GM21515 (cell line): ENCODE measurements around the gene TMEM178B.

Experiments
- ATAC-seq: cut with Tn5 transposase; IDR thresholded peaks from one replicate; pipeline ENCODE4 v1.9.1; 2021; ENCODE audit not compliant: unreplicated experiment

Gene TMEM178B

GRCh38 chr7:141349804-141350203 is 275.9 kb downstream of the TMEM178B start:
- no peak for ATAC-seq

GRCh38 chr7:141351175-141351574 is 277.3 kb downstream of the TMEM178B start:
- ATAC-seq: no peak

DNA sequence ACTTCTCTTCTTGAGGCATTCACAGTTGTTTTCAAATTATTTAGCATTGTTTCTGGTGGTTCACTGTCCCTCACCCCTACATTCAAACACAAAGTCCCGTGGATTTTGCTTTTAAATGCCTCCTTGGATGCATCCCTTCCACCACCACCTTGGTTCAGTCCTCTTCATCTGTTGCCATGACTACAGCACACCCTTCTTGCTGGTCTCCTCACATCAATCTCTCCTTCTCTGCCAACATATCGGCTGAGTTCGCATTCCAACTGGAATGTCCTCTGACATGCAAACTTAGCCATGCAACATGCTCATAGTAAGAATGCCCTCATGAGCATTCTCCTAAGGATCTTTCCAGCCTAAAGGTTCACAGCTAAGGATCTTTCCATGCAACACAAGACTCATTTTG is 279.1 kb downstream of the TMEM178B start:
- no peak for ATAC-seq

DNA sequence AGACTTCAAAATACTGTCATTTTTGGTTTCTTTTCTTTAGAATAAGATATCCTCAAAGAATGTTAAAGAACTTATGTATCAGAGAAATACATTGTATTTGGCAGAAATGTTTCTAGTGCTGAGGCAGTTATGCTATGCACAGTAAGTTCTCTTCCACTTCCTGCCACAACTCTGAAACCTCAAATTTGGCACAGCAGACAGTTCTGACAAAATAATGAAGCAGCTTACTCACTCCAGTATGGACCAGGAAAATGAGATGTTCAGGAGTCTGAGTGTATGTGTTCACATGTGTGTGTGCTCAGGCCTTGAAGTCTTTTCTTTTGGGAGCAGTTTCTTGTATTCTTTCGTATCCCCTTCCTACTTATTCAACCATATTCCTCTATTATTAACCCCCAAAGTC is 280.4 kb downstream of the TMEM178B start:
- no peak for ATAC-seq

- ATAC-seq: no peak
These were observed 281.2 kb downstream of the TMEM178B start for GRCh38 chr7:141355032-141355431.

DNA sequence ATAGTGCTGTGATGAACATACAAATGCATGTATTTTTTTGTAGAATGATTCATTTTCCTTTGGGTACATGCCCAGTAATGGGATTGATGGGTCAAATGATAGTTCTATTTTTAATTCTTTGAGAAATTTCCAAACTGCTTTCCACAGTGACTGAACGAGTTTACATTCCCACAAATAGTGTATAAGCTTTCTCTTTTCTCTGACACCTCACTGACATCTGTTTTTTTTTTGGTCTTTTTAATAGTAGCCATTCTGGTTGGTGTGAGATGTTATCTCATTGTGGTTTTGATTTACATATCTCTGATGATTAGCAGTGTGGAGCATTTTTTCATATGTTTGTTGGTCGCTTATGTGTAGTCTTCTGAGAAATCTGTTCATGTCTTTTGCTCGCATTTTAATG is 282.3 kb downstream of the TMEM178B start:
- no peak for ATAC-seq

- ATAC-seq: no peak
These were observed 284.5 kb downstream of the TMEM178B start for GRCh38 chr7:141358386-141358785.

GRCh38 chr7:141359262-141359661 is 285.4 kb downstream of the TMEM178B start:
- no peak for ATAC-seq

- ATAC-seq: no peak
These were observed 286.0 kb downstream of the TMEM178B start for GRCh38 chr7:141359740-141360415.

DNA sequence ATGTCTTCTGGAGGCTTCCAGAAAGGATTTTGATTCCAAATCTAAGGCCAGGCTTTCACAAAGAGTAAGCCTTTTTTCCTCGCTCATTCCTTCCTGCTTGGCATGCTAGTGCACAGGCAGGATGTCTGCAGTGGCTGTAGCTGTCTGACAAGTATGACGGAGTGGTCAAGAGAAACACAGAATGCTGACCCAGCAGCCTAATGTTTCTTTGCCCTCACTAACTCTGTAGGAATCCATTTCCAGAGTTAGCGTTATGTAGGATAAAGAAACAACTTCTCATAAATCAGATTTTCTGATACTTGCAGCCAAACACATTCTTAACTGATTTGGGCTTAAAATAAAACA is 286.5 kb downstream of the TMEM178B start:
- no peak for ATAC-seq

DNA sequence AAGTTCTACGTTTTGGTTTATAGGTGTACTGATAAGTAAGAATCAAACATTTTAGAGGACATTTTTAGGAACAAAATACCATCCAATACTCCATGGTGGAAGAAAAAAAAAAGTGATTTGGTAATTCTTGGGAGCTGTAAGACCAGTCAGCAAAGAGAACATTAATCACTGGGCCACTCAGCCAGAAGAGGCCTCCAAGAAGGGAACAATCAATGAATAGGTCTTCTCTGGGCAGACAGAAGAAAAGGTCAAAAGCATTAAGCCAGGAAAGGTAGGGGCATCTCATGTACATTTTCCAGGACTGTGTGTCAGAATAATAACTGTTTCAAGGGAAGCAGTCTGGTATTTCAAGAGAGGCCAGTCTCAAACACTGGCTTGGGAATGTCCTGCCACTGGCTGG is 286.9 kb downstream of the TMEM178B start:
- ATAC-seq: no peak

- no peak for ATAC-seq
These were observed 287.6 kb downstream of the TMEM178B start for GRCh38 chr7:141361479-141361878.

DNA sequence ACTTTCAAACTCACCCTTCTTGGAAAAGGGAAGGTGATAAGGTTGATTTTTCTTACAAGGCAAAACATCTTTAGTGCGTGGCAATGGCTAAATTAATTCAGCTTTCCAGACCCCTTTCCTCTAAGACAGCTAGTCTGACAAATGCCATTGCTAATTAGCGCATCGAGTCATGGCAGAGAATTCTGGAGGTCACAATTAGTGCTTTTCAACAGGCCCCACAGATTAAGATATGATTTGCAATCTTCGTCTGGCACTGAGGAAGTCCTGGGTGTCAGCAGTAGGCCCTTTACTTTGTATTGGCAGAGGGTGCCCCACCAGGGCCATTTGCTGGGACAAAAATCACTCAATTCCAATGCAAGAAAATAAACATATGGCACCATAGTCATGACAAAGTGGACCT is 288.1 kb downstream of the TMEM178B start:
- ATAC-seq: no peak

DNA sequence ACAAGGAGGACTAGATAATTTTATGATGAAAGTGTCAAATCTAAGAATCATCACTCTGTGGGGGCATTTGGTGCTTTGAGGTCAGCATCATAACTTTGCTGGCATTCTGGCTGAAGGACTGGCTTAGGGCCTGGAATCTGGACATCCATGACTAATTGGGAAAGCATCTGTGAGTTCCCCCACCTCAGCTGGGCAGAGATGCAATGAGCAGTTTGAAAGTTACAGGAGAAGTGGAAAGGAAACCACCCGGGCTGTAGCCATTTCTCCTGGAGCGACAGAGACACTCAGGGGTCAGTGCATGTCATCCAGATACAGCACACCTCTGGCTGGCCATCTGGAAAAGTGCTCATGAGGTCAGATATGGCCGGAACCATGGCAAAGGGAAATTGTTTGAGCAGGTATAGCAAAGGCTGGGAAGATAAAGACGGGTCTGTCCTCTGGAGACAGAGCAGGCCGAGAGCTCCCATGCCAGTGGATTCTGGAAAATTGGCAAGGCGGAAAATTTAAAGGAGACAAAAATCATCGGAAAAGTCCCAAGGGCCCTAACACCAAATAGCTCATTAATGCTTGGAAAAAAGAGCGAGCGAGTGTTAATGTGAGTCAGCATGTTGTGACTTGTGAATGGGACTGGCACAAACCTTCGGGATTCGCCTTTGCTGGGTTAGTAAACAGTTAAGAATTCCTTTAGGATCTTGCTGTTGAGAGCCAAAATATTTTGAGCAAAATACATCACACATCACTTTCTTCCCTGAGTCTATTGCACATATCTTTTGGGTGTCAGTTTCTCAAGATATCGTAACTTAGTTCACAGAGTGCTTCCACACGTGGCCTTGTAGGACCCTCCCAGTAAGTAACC is 288.9 kb downstream of the TMEM178B start:
- no peak for ATAC-seq

DNA sequence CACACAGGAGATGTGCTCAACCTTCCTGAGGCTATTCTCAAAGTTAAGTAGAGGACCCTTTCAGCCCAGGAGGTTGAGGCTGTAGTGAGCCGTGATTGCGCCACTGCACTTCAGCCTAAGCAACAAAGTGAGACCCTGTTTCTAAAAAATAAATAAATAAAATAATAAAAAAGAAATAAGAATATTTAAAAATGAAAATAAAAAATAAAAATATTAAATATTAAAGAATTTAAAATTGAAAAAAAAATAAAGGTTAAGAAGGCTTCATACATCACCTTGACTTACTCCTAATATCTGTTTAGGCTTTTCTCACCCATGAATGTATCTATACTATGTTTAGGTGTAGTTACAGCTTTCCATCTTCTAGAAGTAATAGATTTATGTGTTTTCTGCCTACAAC is 289.9 kb downstream of the TMEM178B start:
- no peak for ATAC-seq

- ATAC-seq: no peak
These were observed 292.3 kb downstream of the TMEM178B start for GRCh38 chr7:141366091-141366621.

- ATAC-seq: no peak
These were observed 295.6 kb downstream of the TMEM178B start for GRCh38 chr7:141369422-141369821.

- ATAC-seq: no peak
These were observed 296.3 kb downstream of the TMEM178B start for GRCh38 chr7:141370178-141370577.

DNA sequence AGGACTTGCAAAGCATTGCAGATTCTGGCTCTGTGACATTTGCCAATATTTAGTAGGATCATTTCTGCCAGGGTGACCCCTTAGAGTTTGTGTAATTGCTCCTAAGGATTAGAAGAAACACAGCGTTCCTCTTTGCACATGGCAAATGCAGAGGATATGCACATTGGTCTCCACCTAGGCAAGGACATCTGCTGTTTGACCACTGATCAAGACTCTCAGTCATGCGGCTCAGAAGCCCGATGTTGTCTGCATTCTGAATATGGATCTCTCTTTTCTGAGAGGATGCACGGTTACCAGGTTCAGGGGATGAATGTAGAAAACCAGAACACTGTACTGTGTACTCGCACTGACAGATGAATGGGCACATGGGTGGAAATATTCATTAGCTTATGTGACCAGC is 296.8 kb downstream of the TMEM178B start:
- ATAC-seq: no peak

- ATAC-seq: no peak
These were observed 300.6 kb downstream of the TMEM178B start for GRCh38 chr7:141374425-141374824.

DNA sequence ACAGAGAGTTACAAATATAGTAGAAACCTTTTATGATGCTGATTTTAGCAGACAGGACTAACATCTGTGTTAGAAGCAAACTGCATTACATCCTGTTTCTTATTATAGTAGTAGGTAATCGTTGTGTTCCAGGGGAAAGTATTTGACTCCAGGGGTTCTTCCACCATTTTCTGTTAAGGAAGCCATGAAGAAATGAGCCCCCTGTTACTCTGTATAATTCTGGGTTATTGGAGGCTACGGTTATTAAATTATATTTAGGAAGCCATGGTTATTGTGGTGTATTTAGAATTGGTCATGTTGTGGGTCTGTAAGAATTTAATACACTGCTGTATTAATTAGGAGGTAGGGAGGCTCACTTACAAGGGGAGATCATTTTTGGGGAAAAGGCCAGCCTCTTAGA is 301.6 kb downstream of the TMEM178B start:
- no peak for ATAC-seq

DNA sequence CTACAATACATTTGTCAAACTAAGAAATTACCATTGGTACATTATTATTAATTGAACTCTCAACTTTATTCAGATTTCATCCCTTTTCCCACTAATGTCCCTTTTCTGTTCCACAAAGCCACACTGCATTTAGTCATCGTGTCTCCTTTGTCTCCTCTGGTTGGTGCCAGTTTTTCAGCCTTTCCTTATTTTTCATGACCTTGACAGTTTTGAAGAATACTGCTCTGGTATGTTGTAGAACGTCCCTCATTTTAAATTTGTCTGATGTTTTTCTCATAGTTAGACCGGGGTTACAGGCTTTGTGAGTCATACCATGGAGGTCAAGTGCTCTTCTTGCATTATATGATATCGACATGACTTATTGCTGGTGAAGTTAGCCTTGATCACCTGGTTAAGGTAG is 304.0 kb downstream of the TMEM178B start:
- no peak for ATAC-seq
